ENCODE results near the gene TECTB.

TECTB gene

DNA sequence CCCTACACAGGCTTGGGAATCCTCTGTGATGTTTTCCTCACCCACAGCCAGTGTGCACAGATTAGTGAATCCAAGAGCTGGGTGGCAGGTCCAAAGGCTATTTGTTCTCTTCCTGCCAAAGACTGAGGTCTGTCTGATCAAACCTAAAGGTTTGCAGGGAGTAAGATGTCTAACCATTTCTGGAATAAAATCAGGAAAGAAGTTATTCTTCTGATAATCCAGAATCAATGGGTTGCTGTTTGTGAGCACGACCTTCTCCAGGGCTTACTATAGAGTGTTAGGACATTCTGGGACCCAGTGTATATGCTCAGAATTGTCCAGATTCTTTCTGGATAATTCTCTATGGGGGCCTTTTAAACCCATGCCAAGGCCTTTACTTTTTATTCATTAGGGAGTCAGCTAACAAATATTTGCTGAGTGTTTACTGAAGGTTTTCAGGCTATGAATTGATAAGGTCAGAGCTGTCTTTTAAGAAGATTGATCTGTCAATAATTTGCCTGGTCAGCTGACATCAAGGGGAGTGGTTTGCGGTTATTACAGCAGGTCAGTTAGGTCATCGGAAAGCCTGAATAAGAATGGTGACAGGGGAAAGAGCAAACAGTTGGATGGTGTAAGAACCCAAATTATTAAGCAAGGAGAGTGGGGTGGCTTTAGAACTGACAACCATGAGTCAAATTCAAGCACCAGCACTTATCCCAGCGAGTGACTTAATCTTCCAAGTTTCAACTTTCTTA, 7.5 kb upstream of the TECTB start:
- no peak for FAIRE-seq

GRCh38 chr10:112278871-112279270, 4.3 kb upstream of the TECTB start:
- FAIRE-seq: no peak

GRCh38 chr10:112279433-112279832, 3.8 kb upstream of the TECTB start:
- no peak for FAIRE-seq

DNA sequence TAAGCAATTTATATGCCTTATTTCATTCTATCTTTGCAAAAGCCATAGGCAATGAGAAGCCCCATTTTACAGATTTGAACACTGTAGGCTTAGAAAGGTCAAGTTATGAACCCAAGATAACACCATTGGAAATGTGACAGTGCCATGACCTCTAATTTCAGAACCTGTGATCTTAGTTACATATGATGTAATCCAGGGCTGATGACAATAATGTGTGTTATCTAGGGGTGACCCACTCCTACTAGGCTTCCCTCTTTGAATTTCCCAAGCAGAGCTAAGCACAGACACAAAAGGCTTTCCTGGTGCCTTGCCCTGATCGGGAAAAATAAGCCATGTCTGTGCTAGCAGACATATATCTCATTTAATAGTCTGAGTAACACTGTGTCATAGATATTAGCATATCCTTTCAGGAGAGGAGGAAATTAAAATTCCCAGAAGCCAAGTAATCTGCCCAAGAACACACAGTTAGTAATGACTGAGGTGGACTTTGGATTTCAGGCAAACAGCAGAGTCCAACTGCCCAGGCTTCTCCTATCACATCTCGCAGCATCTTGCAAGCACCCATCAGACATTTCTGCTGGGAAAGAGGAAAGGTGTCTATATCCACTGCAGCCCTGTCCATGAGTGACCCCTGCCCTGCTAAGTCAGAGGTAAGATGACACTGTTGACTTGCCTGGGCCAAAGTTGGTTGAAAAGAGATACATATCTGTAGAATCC, 2.8 kb upstream of the TECTB start:
- no peak for FAIRE-seq

GRCh38 chr10:112282086-112282485, 1.1 kb upstream of the TECTB start:
- no peak for FAIRE-seq

DNA sequence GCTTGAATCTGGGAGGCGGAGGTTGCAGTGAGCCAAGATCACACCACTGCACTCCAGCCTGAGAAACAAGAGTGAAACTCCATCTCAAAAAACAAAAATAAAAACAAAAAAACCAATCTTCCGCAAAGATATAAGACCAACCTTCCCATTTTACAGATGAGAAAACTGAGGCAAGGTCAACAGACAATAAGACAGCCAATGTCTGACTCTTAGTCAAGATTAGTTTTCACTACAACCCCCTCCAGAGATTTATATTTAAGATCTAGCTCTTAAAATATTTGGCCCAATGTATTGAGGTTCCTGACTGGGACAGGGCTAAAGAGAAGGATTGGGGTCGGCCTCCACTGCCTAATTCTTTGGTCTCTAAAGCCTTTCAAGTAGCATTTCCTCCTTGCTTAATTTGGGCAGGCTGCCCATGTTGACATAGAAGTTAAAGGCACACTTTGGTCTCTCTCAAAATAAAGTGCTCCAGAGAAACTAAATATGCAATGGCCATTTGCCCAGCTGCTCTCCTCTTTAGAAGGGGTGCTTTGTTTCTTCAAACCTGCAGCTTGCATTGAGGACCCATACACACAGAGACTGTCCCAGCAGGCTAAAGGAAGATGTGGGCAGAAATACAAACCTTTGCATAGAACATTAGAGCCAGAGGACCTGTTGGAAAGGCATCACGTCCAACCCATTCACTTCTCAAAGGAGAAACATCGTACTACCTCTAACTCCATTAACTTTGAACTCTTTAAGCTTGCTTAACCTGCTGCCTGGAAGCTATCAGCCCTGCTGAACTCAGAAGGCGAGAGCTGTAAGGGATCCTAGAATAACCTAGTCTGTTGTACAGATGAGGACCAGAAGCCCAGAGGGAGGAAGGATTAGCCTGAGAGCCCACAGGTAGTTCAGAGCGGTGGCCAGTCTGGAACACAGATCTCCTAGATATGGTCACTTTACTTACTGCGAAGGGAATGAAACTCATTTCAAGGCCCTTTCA, 3.9 kb downstream of the TECTB start:
- no peak for FAIRE-seq

GRCh38 chr10:112287844-112288243, 4.6 kb downstream of the TECTB start:
- FAIRE-seq: no peak

DNA sequence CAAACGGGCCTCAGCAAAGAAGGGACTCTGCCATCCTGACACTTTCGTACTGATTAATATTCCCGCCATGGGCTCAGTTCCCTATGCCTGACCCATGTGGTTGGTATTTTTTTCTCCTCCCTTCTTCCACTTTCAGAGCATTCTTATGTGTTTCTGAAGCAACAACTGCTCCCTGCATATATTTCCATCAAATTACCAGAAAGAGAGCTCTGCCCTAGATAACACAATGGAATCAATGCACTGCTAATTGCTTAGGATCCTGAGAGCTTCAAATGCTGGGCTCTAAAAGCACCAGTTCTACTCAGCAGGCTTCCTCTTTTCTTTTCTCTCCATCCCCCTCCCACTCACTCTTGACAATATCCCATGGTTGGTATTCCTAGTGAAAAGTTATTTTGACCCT, 5.3 kb downstream of the TECTB start:
- FAIRE-seq: no peak

GRCh38 chr10:112289373-112290053, 6.3 kb downstream of the TECTB start:
- no peak for FAIRE-seq

- no peak for FAIRE-seq
These were observed 6.8 kb downstream of the TECTB start for GRCh38 chr10:112290054-112290373.

- FAIRE-seq: no peak
These were observed 11.0 kb downstream of the TECTB start for GRCh38 chr10:112294169-112294568.

GRCh38 chr10:112295853-112296830, 12.9 kb downstream of the TECTB start:
- FAIRE-seq: no peak

- no peak for FAIRE-seq
These were observed 13.7 kb downstream of the TECTB start for GRCh38 chr10:112296908-112297331.

DNA sequence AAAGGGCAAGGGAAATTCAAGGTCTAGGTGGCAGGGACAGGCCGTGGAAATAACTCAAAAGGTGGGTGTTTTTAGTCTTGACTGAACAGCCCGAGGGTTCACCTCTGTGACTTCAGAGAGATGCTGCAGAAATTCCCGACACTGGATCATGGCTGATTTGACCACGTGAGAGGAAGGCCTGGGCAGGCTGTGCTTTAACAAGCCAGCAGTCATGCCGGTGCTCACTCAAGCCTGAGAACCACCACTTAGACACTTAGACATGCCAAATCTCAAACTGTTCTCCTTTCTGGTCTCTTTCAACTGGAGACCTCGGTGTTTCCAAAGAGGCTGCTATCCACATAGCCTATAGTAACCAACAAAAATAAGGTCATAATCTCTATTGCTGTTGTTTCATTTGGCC, 15.4 kb downstream of the TECTB start:
- no peak for FAIRE-seq

GRCh38 chr10:112299456-112299855, 16.3 kb downstream of the TECTB start:
- FAIRE-seq: no peak

GRCh38 chr10:112302335-112302734, 19.1 kb downstream of the TECTB start:
- no peak for FAIRE-seq

GRCh38 chr10:112303528-112303927, 20.3 kb downstream of the TECTB start:
- FAIRE-seq: no peak

GRCh38 chr10:112304267-112304859, 21.2 kb downstream of the TECTB start:
- FAIRE-seq: no peak

- FAIRE-seq: no peak
These were observed 24.3 kb downstream of the TECTB start for GRCh38 chr10:112307358-112308124.

GRCh38 chr10:112308125-112308502, 24.9 kb downstream of the TECTB start:
- no peak for FAIRE-seq

All from endometrium (tissue), 2 donors.